ENCODE measurements around the gene SYCP2L.
"Not testable (repeated sequence)": the region's sequence is repeated elsewhere in the genome, so short reads cannot be mapped to it uniquely, and the experiment has no call there.

The SYCP2L gene

GRCh38 chr6:10961837-10962236 lies 75.0 kb downstream of the SYCP2L start:
- DNase-seq: no peak

- peak; percentile 88 for DNase-seq
Measured at GRCh38 chr6:10962673-10963072, 75.8 kb downstream of the SYCP2L start.

GRCh38 chr6:10963113-10963512 lies 76.3 kb downstream of the SYCP2L start:
- DNase-seq: no peak

- DNase-seq: no peak
Measured at GRCh38 chr6:10964684-10965083, 77.8 kb downstream of the SYCP2L start.

- DNase-seq: peak; percentile 74
Measured at GRCh38 chr6:10968776-10969175, 81.9 kb downstream of the SYCP2L start.

- DNase-seq: no peak
Measured at GRCh38 chr6:10970731-10971130, 83.9 kb downstream of the SYCP2L start.

GRCh38 chr6:10972196-10972595 lies 85.3 kb downstream of the SYCP2L start:
- DNase-seq: no peak

- no peak for DNase-seq
Measured at GRCh38 chr6:10976571-10976970, 89.7 kb downstream of the SYCP2L start.

GRCh38 chr6:10977231-10977968 lies 90.5 kb downstream of the SYCP2L start:
- no peak for DNase-seq

- DNase-seq: no peak
Measured at GRCh38 chr6:10979603-10980002, 92.8 kb downstream of the SYCP2L start.

- DNase-seq: no peak
Measured at GRCh38 chr6:10981409-10981808, 94.6 kb downstream of the SYCP2L start.

- DNase-seq: not testable (repeated sequence)
Measured at GRCh38 chr6:10984959-10985358, 98.1 kb downstream of the SYCP2L start.

- DNase-seq: no peak
Measured at GRCh38 chr6:10989587-10989986, 102.7 kb downstream of the SYCP2L start.

- no peak for DNase-seq
Measured at GRCh38 chr6:10991115-10991514, 104.3 kb downstream of the SYCP2L start.

GRCh38 chr6:10993896-10994295 lies 107.0 kb downstream of the SYCP2L start:
- DNase-seq: no peak

- DNase-seq: no peak
Measured at GRCh38 chr6:10995114-10995707, 108.4 kb downstream of the SYCP2L start.

GRCh38 chr6:10999994-11000393 lies 113.1 kb downstream of the SYCP2L start:
- DNase-seq: peak; percentile 69

GRCh38 chr6:11002176-11002575 lies 115.3 kb downstream of the SYCP2L start:
- DNase-seq: no peak

GRCh38 chr6:11003297-11003696 lies 116.4 kb downstream of the SYCP2L start:
- not testable (repeated sequence) for DNase-seq

- DNase-seq: peak; percentile 48
Measured at GRCh38 chr6:11006061-11006460, 119.2 kb downstream of the SYCP2L start.

GRCh38 chr6:11007715-11008608 lies 121.1 kb downstream of the SYCP2L start:
- peak; percentile 70 for DNase-seq

GRCh38 chr6:11008821-11009220 lies 122.0 kb downstream of the SYCP2L start:
- DNase-seq: peak; percentile 50

GRCh38 chr6:11009353-11009752 lies 122.5 kb downstream of the SYCP2L start:
- DNase-seq: peak; percentile 86

- no peak for DNase-seq
Measured at GRCh38 chr6:11011787-11012234, 125.0 kb downstream of the SYCP2L start.

All from fibroblast of skin of right biceps (primary cell).